Breast epithelium (tissue), 4 donors: Measurements from ENCODE around the gene SIK3. TPM values are rescaled to one million over a fixed set of nuclear protein-coding genes. Genes with fewer than 3 reads are reported as not detected.

Experiments
- DNase-seq, 2 donors: peaks; one replicate each; pipeline ENCODE4 v3.0.0-alpha.2; 2019; ENCODE audit warnings: low spot score in 2 of 2
- H3K27ac ChIP-seq, 2 donors: fragments of 200-600 bp; sonication (generic) in 1 of 2; one replicate each; pipeline ENCODE4 v1.5.1; 2016 to 2019; ENCODE audit warnings: mild to moderate bottlenecking in 1 of 2
- H3K27me3 ChIP-seq, 2 donors: fragments of 200-600 bp; sonication (generic) in 1 of 2; one replicate each; pipeline versions ENCODE4 v1.5.1 to v1.6.0; 2017 to 2019; ENCODE audit warnings: control low read depth in 1 of 2, mild to moderate bottlenecking in 1 of 2
- H3K36me3 ChIP-seq: fragments of 200-600 bp; one replicate; pipeline ENCODE4 v1.5.1; 2019
- H3K4me1 ChIP-seq, 2 donors: fragments of 200-600 bp; sonication (generic); one replicate each; pipeline ENCODE4 v1.5.1; 2016 to 2019; ENCODE audit warnings: control low read depth in 1 of 2
- H3K4me3 ChIP-seq, 3 donors: fragments of 200-600 bp; sonication (generic); 1 replicate in 2 of 3; 2 replicates in 1 of 3; pipeline ENCODE4 v1.5.1; 2016 to 2019; ENCODE audit warnings: mild to moderate bottlenecking in 3 of 3, moderate library complexity in 2 of 3
- H3K9me3 ChIP-seq, 2 donors: fragments of 200-600 bp; sonication (generic) in 1 of 2; one replicate each; pipeline ENCODE4 v1.5.1; 2016 to 2019; ENCODE audit warnings: control low read depth in 1 of 2
- CTCF ChIP-seq, 3 donors: fragments of 450-650 bp; IDR thresholded peaks; one replicate each; pipeline ENCODE4 v1.5.1; 2016 to 2017; ENCODE audit warnings: antibody characterized with exemption in 3 of 3, mild to moderate bottlenecking in 3 of 3, moderate library complexity in 3 of 3
- POLR2A ChIP-seq: fragments of 450-650 bp; IDR thresholded peaks from one replicate; pipeline ENCODE4 v1.6.1; 2016; ENCODE audit warnings: antibody characterized with exemption, mild to moderate bottlenecking, moderate library complexity
- POLR2AphosphoS5 ChIP-seq, 3 donors: sonication (generic); formaldehyde crosslinking; IDR thresholded peaks; one replicate each; pipeline ENCODE4 v1.6.1; 2017; ENCODE audit warnings: antibody characterized with exemption in 3 of 3
- intact Hi-C: fragments of 100-400 bp; cut with DNase I; formaldehyde crosslinking; loops from one replicate; pipeline ENCODE4 v1.15.1; 2023; ENCODE audit warnings: low total_unique reads
- total RNA-seq, 3 donors: library from RNA; depleted of rRNA; stranded (reverse); fragments of >200 nt; gene quantifications; one replicate each; pipeline ENCODE4 v1.1.0, GENCODE V29; 2016

Gene SIK3
- total RNA-seq, 3 donors from 2014 or later, result 26.9 to 110 (median 57.0) TPM

GRCh38 chr11:116844722-116845121 is 253.5 kb downstream of the SIK3 start:
- intact Hi-C loops, result no loop called here
- TF ChIP-seq POLR2AphosphoS5 (IDR thresholded peaks at IDR 0.05) (no peak), POLR2A (no peak), CTCF (IDR thresholded peaks at IDR 0.05) (no peak)
- H3K27me3 ChIP-seq, result no peaks in the 10 kb centered on the region
- DNase-seq, result no peak
- H3K27ac ChIP-seq, result no peak overlapping the region
- no peaks in the 10 kb centered on the region for H3K9me3 ChIP-seq
- peaks cover 5% of the 10 kb centered on the region for H3K36me3 ChIP-seq
- no peak overlapping the region for H3K4me3 ChIP-seq
- H3K4me1 ChIP-seq, result no peaks in the 10 kb centered on the region

GRCh38 chr11:116843661-116844060 is 254.6 kb downstream of the SIK3 start:
- no peak overlapping the region for H3K27ac ChIP-seq

DNA sequence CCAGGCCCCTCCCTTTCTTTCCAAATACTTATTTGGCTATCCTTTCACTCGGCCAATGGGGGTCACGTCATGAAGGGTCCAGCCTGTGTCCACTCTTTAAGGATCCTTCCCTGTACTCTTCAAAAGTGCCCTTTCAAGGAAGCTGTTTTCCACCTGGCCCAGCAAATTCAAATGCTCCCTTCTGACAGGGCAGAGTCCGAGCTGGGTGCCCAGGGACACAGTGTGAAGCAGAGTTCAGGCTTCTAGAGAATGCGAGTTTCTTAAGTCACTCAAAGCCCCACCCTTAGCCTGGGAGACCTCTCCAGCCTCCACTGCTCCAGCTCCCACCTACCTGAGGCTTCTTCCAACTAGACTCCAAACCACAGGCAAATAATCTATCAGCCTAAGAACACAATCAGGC is 255.3 kb downstream of the SIK3 start:
- peaks cover 5% of the 10 kb centered on the region for H3K36me3 ChIP-seq
- no peaks in the 10 kb centered on the region for H3K27me3 ChIP-seq
- H3K9me3 ChIP-seq, result no peaks in the 10 kb centered on the region
- DNase-seq, result no peak
- intact Hi-C loops, result no loop called here
- H3K27ac ChIP-seq, result no peak overlapping the region
- no peak overlapping the region for H3K4me3 ChIP-seq
- H3K4me1 ChIP-seq, result no peaks in the 10 kb centered on the region
- TF ChIP-seq POLR2AphosphoS5 (IDR thresholded peaks at IDR 0.05) (no peak), POLR2A (no peak), CTCF (IDR thresholded peaks at IDR 0.05) (no peak)

More at GRCh38 chr11:116843661-116844060, 254.6 kb downstream of the SIK3 start:
- no peak for TF ChIP-seq CTCF (IDR thresholded peaks at IDR 0.05)
- intact Hi-C loops, result no loop called here
- peaks cover 5% of the 10 kb centered on the region for H3K36me3 ChIP-seq
- no peak overlapping the region for H3K4me3 ChIP-seq
- H3K9me3 ChIP-seq, result no peaks in the 10 kb centered on the region
- no peaks in the 10 kb centered on the region for H3K27me3 ChIP-seq
- DNase-seq, result no peak
- no peaks in the 10 kb centered on the region for H3K4me1 ChIP-seq

DNA sequence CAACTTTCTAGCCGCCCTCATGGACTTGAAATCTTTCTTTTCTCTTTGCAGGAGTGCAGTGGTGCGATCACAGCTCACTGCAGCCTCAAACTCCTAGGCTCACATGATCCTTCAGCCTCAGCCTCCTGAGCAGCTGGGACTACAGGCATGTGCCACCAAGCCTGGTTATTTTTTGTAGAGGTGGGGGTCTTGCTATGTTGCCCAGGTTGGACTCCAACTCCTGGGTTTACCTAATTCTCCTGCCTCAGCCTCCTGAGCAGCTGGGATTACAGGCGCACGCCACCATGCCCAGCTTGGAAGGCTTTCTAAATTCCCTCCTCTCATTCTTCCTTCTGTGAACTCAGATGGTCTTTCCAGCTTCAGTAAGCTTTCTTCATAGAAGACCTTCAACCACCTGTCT is 256.1 kb downstream of the SIK3 start:
- Histone ChIP-seq H3K36me3 (peaks cover 3% of the 10 kb centered on the region), H3K27ac (no peak overlapping the region), H3K4me1 (no peaks in the 10 kb centered on the region), H3K9me3 (no peaks in the 10 kb centered on the region), H3K27me3 (no peaks in the 10 kb centered on the region), H3K4me3 (no peak overlapping the region)
- intact Hi-C loops, result no loop called here
- no peak for DNase-seq
- TF ChIP-seq CTCF (IDR thresholded peaks at IDR 0.05) (no peak), POLR2AphosphoS5 (IDR thresholded peaks at IDR 0.05) (no peak), POLR2A (no peak)

GRCh38 chr11:116840746-116841296 is 257.4 kb downstream of the SIK3 start:
- H3K9me3 ChIP-seq, result no peaks in the 10 kb centered on the region
- no peaks in the 10 kb centered on the region for H3K4me1 ChIP-seq
- intact Hi-C loops, result no loop called here
- no peaks in the 10 kb centered on the region for H3K36me3 ChIP-seq
- no peaks in the 10 kb centered on the region for H3K27me3 ChIP-seq
- TF ChIP-seq POLR2A, result no peak
- no peak for TF ChIP-seq POLR2AphosphoS5 (IDR thresholded peaks at IDR 0.05)
- no peak overlapping the region for H3K27ac ChIP-seq
- no peak overlapping the region for H3K4me3 ChIP-seq
- DNase-seq, result no peak
